Measurements from ENCODE around the gene CCRL2. TPM values are rescaled to one million over a fixed set of nuclear protein-coding genes. Genes with fewer than 3 reads are reported as not detected.

The CCRL2 gene
- total RNA-seq, 6 experiments from 2014 or later: 0.30 to 2.8 (median 1.3) TPM

DNA sequence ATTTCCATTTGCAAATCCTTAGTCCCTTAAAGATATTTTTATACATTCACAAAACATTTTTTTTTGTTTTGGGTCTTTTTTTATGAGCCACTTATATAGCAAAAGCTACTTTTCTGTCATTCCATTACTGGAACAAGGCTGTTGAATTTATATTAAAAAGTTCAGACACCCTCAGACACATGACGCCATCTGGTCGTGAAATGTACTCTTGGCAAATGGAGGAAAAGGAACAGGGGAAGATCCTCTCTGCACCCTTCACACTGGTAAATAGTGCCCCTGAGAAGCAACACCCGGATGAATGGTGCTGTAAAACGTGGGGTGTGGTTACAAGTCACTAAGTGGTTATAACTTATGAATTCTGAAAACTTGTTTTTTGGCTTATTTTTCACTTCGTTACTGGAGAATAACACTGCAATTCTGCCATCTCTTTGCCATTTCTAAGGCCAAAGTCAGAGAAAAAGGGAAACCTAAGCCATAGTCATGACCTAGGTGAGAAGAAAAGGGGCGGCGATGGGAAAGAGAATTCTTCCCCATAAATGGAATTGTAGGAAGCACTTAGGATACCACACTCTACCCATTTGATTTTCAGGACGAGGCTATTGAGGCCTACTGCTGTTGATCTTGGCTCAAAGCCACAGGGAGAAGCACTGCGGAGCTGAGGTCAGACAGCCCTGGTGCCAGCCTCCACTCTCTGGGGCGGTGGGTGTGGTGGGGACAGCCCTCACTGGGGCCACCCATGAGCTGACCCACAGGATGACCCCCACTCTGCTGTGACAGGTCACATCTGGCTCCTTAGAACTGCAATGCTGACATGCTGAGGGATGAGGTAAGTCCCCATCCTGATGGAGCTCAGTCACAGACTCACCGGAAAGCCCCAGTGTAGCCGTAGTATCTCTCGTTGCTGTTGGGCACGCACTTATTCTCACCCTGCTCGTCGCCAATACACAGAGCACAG, 35.8 kb downstream of the CCRL2 start:
- no peaks in the 10 kb centered on the region for H3K9me3 ChIP-seq
- TF ChIP-seq, protein P1, sequence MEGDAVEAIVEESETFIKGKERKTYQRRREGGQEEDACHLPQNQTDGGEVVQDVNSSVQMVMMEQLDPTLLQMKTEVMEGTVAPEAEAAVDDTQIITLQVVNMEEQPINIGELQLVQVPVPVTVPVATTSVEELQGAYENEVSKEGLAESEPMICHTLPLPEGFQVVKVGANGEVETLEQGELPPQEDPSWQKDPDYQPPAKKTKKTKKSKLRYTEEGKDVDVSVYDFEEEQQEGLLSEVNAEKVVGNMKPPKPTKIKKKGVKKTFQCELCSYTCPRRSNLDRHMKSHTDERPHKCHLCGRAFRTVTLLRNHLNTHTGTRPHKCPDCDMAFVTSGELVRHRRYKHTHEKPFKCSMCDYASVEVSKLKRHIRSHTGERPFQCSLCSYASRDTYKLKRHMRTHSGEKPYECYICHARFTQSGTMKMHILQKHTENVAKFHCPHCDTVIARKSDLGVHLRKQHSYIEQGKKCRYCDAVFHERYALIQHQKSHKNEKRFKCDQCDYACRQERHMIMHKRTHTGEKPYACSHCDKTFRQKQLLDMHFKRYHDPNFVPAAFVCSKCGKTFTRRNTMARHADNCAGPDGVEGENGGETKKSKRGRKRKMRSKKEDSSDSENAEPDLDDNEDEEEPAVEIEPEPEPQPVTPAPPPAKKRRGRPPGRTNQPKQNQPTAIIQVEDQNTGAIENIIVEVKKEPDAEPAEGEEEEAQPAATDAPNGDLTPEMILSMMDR (IDR thresholded peaks at IDR 0.05): peak in 3 of 4 donors; percentile 58 to 67 (median 59)
- TF ChIP-seq POLR2A (IDR thresholded peaks at IDR 0.05): no peak
- 34% methylated on average over 13 of the region's 16 CpGs for WGBS (ENCODE audit: insufficient coverage, low coverage, low lambda C conversion rate, missing lambda C conversion rate)
- ATAC-seq (peak in 2 of 4 donors; percentile 60 to 67), DNase-seq (no peak)
- H3K4me1 ChIP-seq: no peaks in the 10 kb centered on the region
- intact Hi-C loops (cut with DNase I): no loop called here
- no peaks in the 10 kb centered on the region for H3K27me3 ChIP-seq
- no peaks in the 10 kb centered on the region for H3K36me3 ChIP-seq
- no peak overlapping the region for H3K4me3 ChIP-seq
- no peak overlapping the region for H3K27ac ChIP-seq

DNA sequence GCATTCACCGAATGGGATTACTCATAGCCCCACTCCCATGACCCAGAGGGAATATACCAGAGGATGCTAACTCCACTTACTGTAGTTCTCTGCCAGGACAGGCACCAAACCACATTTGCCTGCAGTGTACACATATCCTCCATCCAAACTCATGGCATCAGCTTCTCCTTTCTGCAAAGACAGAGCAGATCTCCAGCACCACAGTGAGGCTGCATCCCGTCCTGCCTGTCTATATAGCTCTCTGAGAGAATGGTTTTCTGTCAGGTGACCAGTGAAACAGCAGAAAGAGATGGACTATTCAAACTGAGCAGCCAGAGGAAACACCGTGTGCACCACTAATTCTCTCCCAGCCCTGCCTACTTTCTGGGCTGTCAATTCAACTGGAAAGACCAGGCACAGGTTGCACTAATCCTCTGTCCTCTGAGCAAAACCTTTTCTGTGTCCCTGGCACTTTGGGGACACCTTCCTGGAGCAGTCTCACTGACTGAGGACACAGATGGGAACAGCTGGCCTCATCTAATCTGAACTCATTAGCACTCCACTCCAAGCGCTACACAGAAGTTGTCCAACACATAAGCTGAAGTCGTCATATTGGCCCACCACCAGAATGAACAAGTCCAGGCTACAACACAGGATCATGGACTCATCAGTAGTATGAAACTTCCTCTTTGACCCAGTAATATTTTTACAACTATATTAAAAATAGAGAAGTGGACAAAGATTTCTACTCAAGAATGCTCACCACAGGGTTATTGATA, 40.3 kb downstream of the CCRL2 start:
- no peak overlapping the region for H3K27ac ChIP-seq
- TF ChIP-seq, protein P1 (IDR thresholded peaks at IDR 0.05): no peak
- no peak for TF ChIP-seq POLR2A (IDR thresholded peaks at IDR 0.05)
- intact Hi-C loops (cut with DNase I): no loop called here

DNA sequence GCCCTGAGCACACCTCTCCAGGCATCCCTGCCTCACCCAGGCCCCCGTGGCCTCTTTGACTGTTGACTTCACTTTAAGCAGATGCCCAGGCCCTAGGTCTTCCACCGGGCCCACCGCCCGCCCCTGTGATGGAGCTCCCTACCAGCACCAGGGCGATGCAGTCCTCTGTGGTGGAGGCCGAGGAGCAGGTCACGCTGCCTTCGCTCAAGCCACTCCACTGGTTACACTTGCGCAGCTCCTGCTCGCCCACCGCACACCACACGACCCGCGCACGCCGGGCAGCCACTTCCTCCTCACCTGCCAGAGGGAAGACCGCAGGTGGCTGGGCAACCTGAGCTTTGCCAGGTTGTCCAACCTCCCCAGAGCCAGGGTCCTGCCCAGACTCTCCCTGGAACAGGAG, 41.7 kb downstream of the CCRL2 start:
- Histone ChIP-seq H3K4me3 (no peak overlapping the region), H3K27me3 (no peaks in the 10 kb centered on the region), H3K27ac (no peak overlapping the region), H3K9me3 (no peaks in the 10 kb centered on the region), H3K36me3 (no peaks in the 10 kb centered on the region), H3K4me1 (no peaks in the 10 kb centered on the region)
- DNase-seq (no peak), ATAC-seq (peak in 1 of 4 donors; percentile 15)
- TF ChIP-seq POLR2A (IDR thresholded peaks at IDR 0.05): no peak
- TF ChIP-seq, protein P1 (IDR thresholded peaks at IDR 0.05): no peak
- WGBS (ENCODE audit: insufficient coverage, low coverage, low lambda C conversion rate, missing lambda C conversion rate): 53% methylated on average over 2 of the region's 17 CpGs
- intact Hi-C loops (cut with DNase I): no loop called here

More for the DNA sequence above, 40.3 kb downstream of the CCRL2 start:
- ATAC-seq (no peak), DNase-seq (no peak)
- no peaks in the 10 kb centered on the region for H3K36me3 ChIP-seq
- no peaks in the 10 kb centered on the region for H3K4me1 ChIP-seq
- no peak overlapping the region for H3K4me3 ChIP-seq
- H3K27me3 ChIP-seq: no peaks in the 10 kb centered on the region
- WGBS (ENCODE audit: insufficient coverage, low coverage, low lambda C conversion rate, missing lambda C conversion rate): 54% methylated on average over 5 of the region's 5 CpGs
- no peaks in the 10 kb centered on the region for H3K9me3 ChIP-seq

DNA sequence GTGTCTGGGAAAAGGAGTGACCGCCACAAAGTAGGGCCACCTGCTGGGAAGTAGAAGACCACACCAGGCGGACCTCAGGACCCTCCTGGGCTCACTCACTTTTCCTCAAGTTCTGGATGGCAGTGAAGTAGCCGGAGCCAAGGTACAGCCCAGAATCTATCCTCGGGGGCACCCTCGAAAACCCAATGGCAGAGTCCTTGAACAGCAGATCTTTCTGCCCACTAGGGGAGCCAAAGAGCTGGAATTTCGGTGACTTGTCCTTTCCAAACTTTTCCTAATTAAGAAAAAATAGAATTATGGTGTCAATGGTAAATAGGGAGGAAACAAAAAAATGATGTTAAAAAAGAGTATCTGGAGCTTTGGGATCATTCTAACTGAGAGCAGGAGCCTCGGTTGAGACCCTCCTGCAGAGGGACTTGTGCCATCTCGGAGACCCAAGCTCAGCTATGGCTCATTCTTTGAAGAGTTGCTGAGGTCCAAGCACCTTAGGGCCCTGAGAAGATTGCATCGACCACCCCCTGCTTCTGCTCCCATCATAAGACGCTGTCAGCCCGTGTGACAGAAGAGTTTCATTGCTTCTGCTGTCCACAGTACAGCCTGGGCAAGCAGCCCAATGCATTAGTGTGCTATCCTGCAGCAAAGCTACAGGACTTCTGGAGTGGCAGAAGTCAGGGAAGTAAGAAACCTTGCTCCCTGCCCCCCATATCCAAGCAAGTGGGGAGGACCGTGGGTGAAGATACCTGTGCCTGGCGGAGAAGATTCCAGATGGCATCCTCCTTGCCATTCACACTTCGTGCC, 42.9 kb downstream of the CCRL2 start:
- H3K4me3 ChIP-seq: no peak overlapping the region
- no peaks in the 10 kb centered on the region for H3K27me3 ChIP-seq
- H3K9me3 ChIP-seq: no peaks in the 10 kb centered on the region
- no peak for DNase-seq
- H3K36me3 ChIP-seq: no peaks in the 10 kb centered on the region
- no peak overlapping the region for H3K27ac ChIP-seq
- no peaks in the 10 kb centered on the region for H3K4me1 ChIP-seq
- ATAC-seq: no peak
- no peak for TF ChIP-seq POLR2A (IDR thresholded peaks at IDR 0.05)
- TF ChIP-seq, protein P1 (IDR thresholded peaks at IDR 0.05): peak; percentile 27 to 55 (median 44)
- intact Hi-C loops (cut with DNase I): no loop called here
- WGBS (ENCODE audit: insufficient coverage, low coverage, low lambda C conversion rate, missing lambda C conversion rate): 49% methylated on average over 9 of the region's 14 CpGs

Data from right lobe of liver (tissue), 6 donors.